Mesenchymal stem cell (in vitro differentiated cells and primary cell): ENCODE results near the gene SSBP1.

Source experiments
- DNase-seq: peaks from one replicate; pipeline ENCODE4 v3.0.0-alpha.2; 2013
- H2AFZ ChIP-seq: one replicate; pipeline ENCODE4 v1.6.1; 2013; ENCODE audit warnings: low read depth, mild to moderate bottlenecking, control low read depth, inconsistent platforms, low read length, moderate library complexity
- H2AK5ac ChIP-seq: 2 replicates; pipeline ENCODE4 v1.6.1; 2013; ENCODE audit warnings: low read length, moderate library complexity, mild to moderate bottlenecking, inconsistent platforms; ENCODE audit not compliant: severe bottlenecking
- H2BK120ac ChIP-seq: one replicate; pipeline ENCODE4 v1.6.1; 2013; ENCODE audit warnings: low read depth, mild to moderate bottlenecking, inconsistent platforms, low read length, moderate library complexity
- H2BK12ac ChIP-seq, 2 experiments: one replicate each; pipeline ENCODE4 v1.6.1; 2013; ENCODE audit warnings: inconsistent platforms in 2 of 2, low read length in 2 of 2, mild to moderate bottlenecking in 2 of 2, moderate library complexity in 2 of 2, control low read depth in 1 of 2
- H2BK15ac ChIP-seq: one replicate; pipeline ENCODE4 v1.6.1; 2013; ENCODE audit warnings: mild to moderate bottlenecking, low read depth, inconsistent platforms; ENCODE audit not compliant: poor library complexity, severe bottlenecking
- H2BK5ac ChIP-seq: 2 replicates; pipeline ENCODE4 v1.6.1; 2013; ENCODE audit warnings: low read depth, mild to moderate bottlenecking, low read length, control low read depth, inconsistent platforms; ENCODE audit not compliant: poor library complexity, severe bottlenecking
- H3K14ac ChIP-seq, 2 experiments: one replicate each; pipeline ENCODE4 v1.6.1; 2013; ENCODE audit warnings: inconsistent platforms in 2 of 2, low read length in 2 of 2, control low read depth in 1 of 2, mild to moderate bottlenecking in 1 of 2, moderate library complexity in 1 of 2
- H3K18ac ChIP-seq, 2 experiments: one replicate each; pipeline ENCODE4 v1.6.1; 2013; ENCODE audit warnings: inconsistent platforms in 2 of 2, low read length in 2 of 2, control low read depth in 1 of 2, low read depth in 1 of 2, mild to moderate bottlenecking in 1 of 2
- H3K23ac ChIP-seq, 2 experiments: one replicate each; pipeline ENCODE4 v1.6.1; 2013; ENCODE audit warnings: inconsistent platforms in 2 of 2, low read length in 2 of 2, mild to moderate bottlenecking in 2 of 2, moderate library complexity in 2 of 2, control low read depth in 1 of 2
- H3K27ac ChIP-seq: 2 replicates; pipeline ENCODE4 v1.5.1; 2013; ENCODE audit warnings: mild to moderate bottlenecking, moderate library complexity, low read length, control low read depth, inconsistent platforms; ENCODE audit not compliant: poor library complexity, severe bottlenecking
- H3K27me3 ChIP-seq, 2 experiments: 2 replicates each; pipeline versions ENCODE4 v1.6.1 to v1.7.0; 2013; ENCODE audit warnings: low read length in 2 of 2, mild to moderate bottlenecking in 2 of 2, moderate library complexity in 2 of 2, control low read depth in 1 of 2, inconsistent platforms in 1 of 2; ENCODE audit not compliant: control insufficient read depth in 1 of 2, insufficient read depth in 1 of 2
- H3K36me3 ChIP-seq, 2 experiments: 2 replicates each; pipeline versions ENCODE4 v1.6.1 to v1.7.0; 2013; ENCODE audit warnings: low read length in 2 of 2, control low read depth in 1 of 2, inconsistent platforms in 1 of 2, low read depth in 1 of 2, mild to moderate bottlenecking in 1 of 2; ENCODE audit not compliant: insufficient read depth in 2 of 2, control insufficient read depth in 1 of 2
- H3K4ac ChIP-seq, 2 experiments: one replicate each; pipeline ENCODE4 v1.6.1; 2013; ENCODE audit warnings: inconsistent platforms in 2 of 2, low read length in 2 of 2, mild to moderate bottlenecking in 2 of 2, moderate library complexity in 2 of 2, control low read depth in 1 of 2, low read depth in 1 of 2
- H3K4me1 ChIP-seq: 2 replicates; pipeline ENCODE4 v1.6.1; 2013; ENCODE audit warnings: low read depth, low read length, control low read depth; ENCODE audit not compliant: control insufficient read depth, insufficient read depth
- H3K4me2 ChIP-seq: 2 replicates; pipeline ENCODE4 v1.6.1; 2013; ENCODE audit warnings: low read length, mild to moderate bottlenecking, inconsistent platforms; ENCODE audit not compliant: poor library complexity, severe bottlenecking
- H3K4me3 ChIP-seq, 2 experiments: 2 replicates each; pipeline versions ENCODE4 v1.5.1 to v1.7.0; 2013; ENCODE audit warnings: low read length in 2 of 2, mild to moderate bottlenecking in 2 of 2, control low read depth in 1 of 2, low read depth in 1 of 2; ENCODE audit not compliant: insufficient read depth in 1 of 2
- H3K79me1 ChIP-seq: replicated peaks from 2 replicates; pipeline ENCODE4 v1.6.1; 2013; ENCODE audit warnings: mild to moderate bottlenecking, control low read depth, low read length, inconsistent platforms; ENCODE audit not compliant: poor library complexity, severe bottlenecking
- H3K9ac ChIP-seq: 2 replicates; pipeline ENCODE4 v1.7.0; 2013; ENCODE audit warnings: mild to moderate bottlenecking, low read length, moderate library complexity
- H3K9me3 ChIP-seq: 2 replicates; pipeline ENCODE4 v1.7.0; 2013; ENCODE audit warnings: mild to moderate bottlenecking, low read length; ENCODE audit not compliant: control insufficient read depth
- H4K8ac ChIP-seq: one replicate; pipeline ENCODE4 v1.6.1; 2013; ENCODE audit warnings: inconsistent platforms, mild to moderate bottlenecking, low read length, moderate library complexity
- H4K91ac ChIP-seq: one replicate; pipeline ENCODE4 v1.6.1; 2013; ENCODE audit warnings: mild to moderate bottlenecking, low read length, inconsistent platforms
- WGBS: methylation state at CpG from one replicate; pipeline ENCODE4 v1.1.7; 2013; ENCODE audit warnings: mixed read lengths; 5-methylcytosine and 5-hydroxymethylcytosine counted together

Gene SSBP1

GRCh38 chr7:141704741-141705140, 33.4 kb upstream of the SSBP1 start:
- Histone ChIP-seq H3K36me3 (no peaks in the 10 kb centered on the region), H3K4me2 (no peak overlapping the region), H2AK5ac (no peak overlapping the region), H3K27me3 (peaks cover 2 to 22% of the 10 kb centered on the region in 2 experiments), H3K18ac (no peak overlapping the region), H3K23ac (no peak overlapping the region), H3K9ac (no peak overlapping the region), H2BK15ac (no peak overlapping the region), H3K27ac (no peak overlapping the region), H4K8ac (no peak overlapping the region), H2BK5ac (no peak overlapping the region), H3K79me1 (peaks cover under 1% of the 10 kb centered on the region), H4K91ac (no peak overlapping the region), H2AFZ (no peak overlapping the region), H3K4ac (no peak overlapping the region), H3K4me3 (no peak overlapping the region), H2BK12ac (no peak overlapping the region), H2BK120ac (no peak overlapping the region), H3K4me1 (peaks cover 4% of the 10 kb centered on the region), H3K14ac (no peak overlapping the region), H3K9me3 (no peaks in the 10 kb centered on the region)
- WGBS = 37% methylated on average over 5 of the region's 5 CpGs
- no peak for DNase-seq

DNA sequence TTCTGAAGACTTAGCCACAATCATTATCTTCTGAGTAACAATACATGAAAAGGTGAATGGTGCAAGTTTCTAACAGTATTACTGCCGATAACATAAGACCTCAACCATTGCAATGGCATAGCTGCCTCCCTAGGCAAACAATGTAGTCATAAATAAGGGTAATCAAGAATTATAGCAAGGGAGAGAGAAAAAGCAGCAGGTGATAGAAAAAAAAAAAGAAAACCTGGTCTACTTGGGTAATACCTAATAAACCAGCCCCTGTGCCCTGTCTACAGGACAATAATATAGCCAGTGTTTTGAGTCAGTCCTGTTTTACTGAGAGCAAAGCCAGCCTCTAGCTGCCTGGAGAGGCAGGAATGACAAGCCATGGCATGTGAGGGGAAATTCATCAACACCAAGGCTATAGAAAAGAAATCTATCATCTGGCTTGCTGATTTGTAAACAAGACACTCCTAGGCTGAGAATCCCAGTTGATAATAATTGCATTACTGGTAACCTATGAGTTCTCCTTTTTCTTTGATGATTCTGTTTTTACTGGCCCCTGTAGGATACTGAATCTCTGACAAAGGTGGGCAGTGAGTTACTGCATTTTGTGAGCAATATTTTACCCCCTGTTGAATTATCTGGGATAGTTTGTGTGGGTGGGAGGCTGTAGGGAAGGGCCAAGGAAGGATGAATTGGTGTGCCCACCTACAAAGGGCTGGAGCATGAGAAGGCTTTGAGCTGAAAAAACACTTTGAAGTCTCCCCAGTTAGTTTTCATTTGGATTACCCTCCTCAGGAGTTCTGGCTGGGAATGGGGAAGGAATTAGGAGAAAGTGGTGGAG, 31.7 kb upstream of the SSBP1 start:
- no peak overlapping the region for H2AK5ac ChIP-seq
- DNase-seq = no peak
- no peaks in the 10 kb centered on the region for H3K36me3 ChIP-seq
- H2BK15ac ChIP-seq = no peak overlapping the region
- H3K4me1 ChIP-seq = peaks cover 1% of the 10 kb centered on the region
- H2BK5ac ChIP-seq = no peak overlapping the region
- H3K79me1 ChIP-seq = no peaks in the 10 kb centered on the region
- H4K8ac ChIP-seq = no peak overlapping the region
- H3K14ac ChIP-seq = no peak overlapping the region
- H3K4ac ChIP-seq = no peak overlapping the region
- H2AFZ ChIP-seq = no peak overlapping the region
- no peak overlapping the region for H2BK120ac ChIP-seq
- H3K4me2 ChIP-seq = no peak overlapping the region
- no peak overlapping the region for H3K18ac ChIP-seq
- no peak overlapping the region for H3K9ac ChIP-seq
- no peak overlapping the region for H4K91ac ChIP-seq
- H3K27me3 ChIP-seq = peaks cover 2 to 38% of the 10 kb centered on the region in 2 experiments
- no peak overlapping the region for H3K27ac ChIP-seq
- H3K23ac ChIP-seq = no peak overlapping the region
- H2BK12ac ChIP-seq = no peak overlapping the region
- no peaks in the 10 kb centered on the region for H3K9me3 ChIP-seq
- no peak overlapping the region for H3K4me3 ChIP-seq
- WGBS = no CpG with 5 or more reads among the region's 1 CpG

DNA sequence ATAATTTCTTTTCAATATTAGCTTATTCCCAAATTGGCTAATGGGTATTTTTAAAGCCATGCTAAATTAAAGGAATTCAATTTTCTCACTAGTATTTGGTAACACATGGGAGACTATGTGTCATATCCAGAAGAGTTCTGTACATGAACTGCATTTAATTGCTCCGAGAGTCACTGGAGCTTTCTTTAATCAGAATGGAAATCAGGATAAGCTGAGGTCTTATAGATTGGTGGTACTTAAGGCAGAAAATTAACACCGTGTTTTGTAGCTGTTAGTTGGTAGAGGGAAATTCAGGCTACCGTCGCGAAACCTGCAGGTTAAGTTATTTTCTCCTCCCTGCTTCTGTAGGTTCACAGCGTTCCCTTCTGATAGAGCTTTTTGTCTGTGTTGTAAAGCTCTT, 29.8 kb upstream of the SSBP1 start, which contains the start of gene WEE2:
WEE2 (plus strand) TSS at position 3 of the 400 bp plus-strand sequence. CDS start 406 bp downstream, outside the sequence.
- Histone ChIP-seq H3K4me1 (peaks cover 1% of the 10 kb centered on the region), H3K23ac (no peak within 1 kb of the TSS), H2BK5ac (no peak within 1 kb of the TSS), H3K27ac (no peak within 1 kb of the TSS), H3K4ac (no peak within 1 kb of the TSS), H2BK120ac (no peak within 1 kb of the TSS), H3K36me3 (no peaks in the 10 kb centered on the region), H3K18ac (no peak within 1 kb of the TSS), H3K4me3 (no peak within 1 kb of the TSS), H2BK15ac (no peak within 1 kb of the TSS), H3K14ac (no peak within 1 kb of the TSS), H2BK12ac (no peak within 1 kb of the TSS), H2AK5ac (no peak within 1 kb of the TSS), H3K4me2 (no peak within 1 kb of the TSS), H2AFZ (no peak within 1 kb of the TSS), H4K91ac (no peak within 1 kb of the TSS), H4K8ac (no peak within 1 kb of the TSS), H3K9ac (no peak within 1 kb of the TSS), H3K9me3 (no peaks in the 10 kb centered on the region), H3K79me1 (no peaks in the 10 kb centered on the region), H3K27me3 (peaks cover 2 to 37% of the 10 kb centered on the region in 2 experiments)
- DNase-seq = no peak
- WGBS = 84% methylated on average over 6 of the region's 6 CpGs

DNA sequence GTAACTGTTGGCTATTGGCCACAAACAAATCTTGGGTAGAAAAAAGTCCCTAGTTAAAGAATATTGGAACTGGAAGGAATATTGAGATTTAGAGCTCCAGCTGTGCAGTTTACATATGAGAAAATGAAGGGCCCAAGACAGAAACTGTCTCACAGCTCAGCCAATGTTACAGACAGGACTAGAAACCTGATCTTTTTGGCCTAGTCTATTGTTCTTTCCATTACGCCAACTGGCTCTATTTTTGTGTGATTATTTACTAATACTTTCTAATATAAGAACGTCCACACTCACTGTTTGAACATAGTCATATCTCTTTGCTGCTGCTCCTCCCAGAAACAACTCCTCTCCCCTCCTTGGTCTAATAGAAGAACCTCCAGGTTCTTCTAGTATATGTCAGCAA, 28.8 kb upstream of the SSBP1 start:
- Histone ChIP-seq H3K27me3 (peaks cover 0 to 40% of the 10 kb centered on the region in 2 experiments), H3K18ac (no peak overlapping the region), H3K36me3 (no peaks in the 10 kb centered on the region), H3K79me1 (no peaks in the 10 kb centered on the region), H3K4ac (no peak overlapping the region), H3K14ac (no peak overlapping the region), H4K91ac (no peak overlapping the region), H3K9ac (no peak overlapping the region), H4K8ac (no peak overlapping the region), H3K4me1 (peaks cover 1% of the 10 kb centered on the region), H2BK5ac (no peak overlapping the region), H2AFZ (no peak overlapping the region), H3K9me3 (no peaks in the 10 kb centered on the region), H3K27ac (no peak overlapping the region), H2BK120ac (no peak overlapping the region), H3K23ac (no peak overlapping the region), H2BK12ac (no peak overlapping the region), H2AK5ac (no peak overlapping the region), H3K4me3 (no peak overlapping the region), H2BK15ac (no peak overlapping the region), H3K4me2 (no peak overlapping the region)
- 80% methylated on average over 1 of the region's 2 CpGs for WGBS
- DNase-seq = no peak
